Fibroblast of mammary gland (primary cell): ENCODE data around the gene SMIM31.

Experiments used
- DNase-seq: peaks from one replicate; pipeline ENCODE4 v3.0.0-alpha.2; 2010; ENCODE audit warnings: low read depth
- H3K4me3 ChIP-seq: 2 replicates; pipeline ENCODE4 v1.5.1; 2011; ENCODE audit warnings: low read depth, mild to moderate bottlenecking, low read length, moderate library complexity; ENCODE audit not compliant: control insufficient read depth
- TF ChIP-seq, protein P1 (sequence below): conservative IDR thresholded peaks from 2 replicates; pipeline ENCODE4 v1.5.1; 2011; ENCODE audit warnings: low read depth, low read length, inconsistent platforms; ENCODE audit not compliant: control insufficient read depth, insufficient read depth

SMIM31 gene

DNA sequence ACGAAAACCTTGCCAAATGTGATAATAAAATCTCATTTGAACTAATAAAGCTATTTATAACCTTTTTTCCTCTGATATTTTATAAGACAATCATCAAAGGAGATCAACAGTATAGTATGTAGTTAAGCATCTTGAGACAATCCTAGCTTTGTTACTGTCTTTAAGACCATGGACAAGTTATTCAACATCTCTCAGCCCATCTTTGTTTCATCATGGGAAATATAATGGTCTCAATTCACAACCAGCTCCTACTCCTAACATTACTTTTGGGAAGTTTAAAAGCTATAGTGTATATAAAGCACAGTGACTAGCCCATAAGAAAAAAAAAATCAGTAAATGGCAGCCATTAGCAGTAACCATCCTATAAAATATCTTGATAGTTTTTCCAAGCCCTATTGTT, 65.4 kb downstream of the SMIM31 start:
- no peak for DNase-seq
- TF ChIP-seq, protein P1, sequence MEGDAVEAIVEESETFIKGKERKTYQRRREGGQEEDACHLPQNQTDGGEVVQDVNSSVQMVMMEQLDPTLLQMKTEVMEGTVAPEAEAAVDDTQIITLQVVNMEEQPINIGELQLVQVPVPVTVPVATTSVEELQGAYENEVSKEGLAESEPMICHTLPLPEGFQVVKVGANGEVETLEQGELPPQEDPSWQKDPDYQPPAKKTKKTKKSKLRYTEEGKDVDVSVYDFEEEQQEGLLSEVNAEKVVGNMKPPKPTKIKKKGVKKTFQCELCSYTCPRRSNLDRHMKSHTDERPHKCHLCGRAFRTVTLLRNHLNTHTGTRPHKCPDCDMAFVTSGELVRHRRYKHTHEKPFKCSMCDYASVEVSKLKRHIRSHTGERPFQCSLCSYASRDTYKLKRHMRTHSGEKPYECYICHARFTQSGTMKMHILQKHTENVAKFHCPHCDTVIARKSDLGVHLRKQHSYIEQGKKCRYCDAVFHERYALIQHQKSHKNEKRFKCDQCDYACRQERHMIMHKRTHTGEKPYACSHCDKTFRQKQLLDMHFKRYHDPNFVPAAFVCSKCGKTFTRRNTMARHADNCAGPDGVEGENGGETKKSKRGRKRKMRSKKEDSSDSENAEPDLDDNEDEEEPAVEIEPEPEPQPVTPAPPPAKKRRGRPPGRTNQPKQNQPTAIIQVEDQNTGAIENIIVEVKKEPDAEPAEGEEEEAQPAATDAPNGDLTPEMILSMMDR = no peak
- H3K4me3 ChIP-seq = no peak overlapping the region

DNA sequence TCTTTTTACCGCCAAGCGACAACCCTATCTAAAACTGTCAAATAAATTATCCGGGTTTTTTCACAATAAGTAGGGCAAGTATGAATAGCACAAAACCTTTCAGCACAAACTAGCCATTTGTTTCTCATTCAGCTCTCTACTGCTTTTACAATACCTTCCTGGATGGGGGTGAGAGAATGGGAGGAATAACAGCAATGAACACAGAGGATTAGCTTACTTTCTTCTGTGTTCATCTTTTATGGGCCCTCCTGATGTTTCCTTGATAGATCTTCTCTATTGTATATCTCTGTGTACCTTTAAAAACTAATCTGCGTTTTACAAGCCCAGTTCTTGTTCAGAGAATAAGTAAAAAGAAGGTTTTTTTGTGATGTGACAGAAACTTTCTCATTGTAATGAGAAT, 67.8 kb downstream of the SMIM31 start:
- TF ChIP-seq, protein P1 = no peak
- H3K4me3 ChIP-seq = no peak overlapping the region
- DNase-seq = no peak

DNA sequence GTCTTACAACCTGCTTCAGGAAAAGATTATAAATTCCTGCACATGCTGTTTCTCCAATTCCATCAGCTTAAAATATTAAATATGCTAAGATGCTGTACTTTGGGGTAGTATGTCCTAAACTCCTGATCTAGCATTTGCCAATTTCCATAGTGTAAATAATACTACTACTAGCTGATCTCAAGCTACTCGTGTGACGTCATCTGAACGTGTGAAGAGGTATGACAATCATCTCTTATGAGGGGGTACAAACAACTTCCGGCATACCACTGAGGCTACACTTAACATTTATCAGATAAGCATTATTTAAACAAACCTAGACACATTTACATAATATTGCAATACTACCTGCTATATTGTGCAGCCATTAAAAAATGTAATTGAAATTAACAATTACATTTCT, 70.7 kb downstream of the SMIM31 start:
- no peak for DNase-seq
- TF ChIP-seq, protein P1 = no peak
- no peak overlapping the region for H3K4me3 ChIP-seq

DNA sequence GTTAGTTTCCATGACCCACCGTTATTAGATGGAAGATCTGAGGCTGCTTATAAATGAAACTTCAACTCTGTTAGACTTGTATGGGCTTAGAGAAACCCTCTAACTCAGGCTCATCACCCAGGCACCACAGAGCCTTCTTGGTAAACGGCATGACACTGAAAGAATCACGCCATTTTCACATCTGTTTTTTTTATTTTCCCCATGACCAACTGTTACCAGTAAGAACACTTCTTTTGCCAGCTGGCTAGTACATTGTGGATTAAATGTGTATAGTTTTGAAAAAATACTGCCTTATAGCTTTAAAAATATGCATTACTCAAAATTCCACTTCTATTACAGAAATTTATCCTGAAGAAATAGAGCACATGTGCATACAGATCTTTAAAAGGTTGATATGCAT, 75.0 kb downstream of the SMIM31 start:
- H3K4me3 ChIP-seq = no peak overlapping the region
- DNase-seq = no peak
- TF ChIP-seq, protein P1 = no peak

DNA sequence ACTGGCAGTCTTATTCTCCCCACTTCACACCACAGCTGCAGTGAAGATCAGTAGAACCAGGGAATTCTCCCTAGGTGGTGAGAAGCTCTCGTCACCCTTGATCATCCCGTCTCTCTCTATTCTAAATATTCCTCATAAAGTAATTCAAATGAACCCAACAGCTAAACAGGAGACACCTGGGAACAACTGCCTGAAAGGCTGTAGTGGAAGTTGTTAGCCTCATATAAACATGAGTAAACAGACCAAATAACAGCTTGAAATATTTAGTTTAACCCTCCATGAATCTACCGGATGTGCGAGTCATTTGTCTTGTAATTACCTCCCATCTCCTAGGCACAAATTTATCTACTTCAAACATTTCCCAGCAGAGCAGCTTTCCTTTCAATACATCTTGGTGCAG, 92.6 kb downstream of the SMIM31 start:
- no peak for DNase-seq
- TF ChIP-seq, protein P1 = no peak
- no peak overlapping the region for H3K4me3 ChIP-seq

DNA sequence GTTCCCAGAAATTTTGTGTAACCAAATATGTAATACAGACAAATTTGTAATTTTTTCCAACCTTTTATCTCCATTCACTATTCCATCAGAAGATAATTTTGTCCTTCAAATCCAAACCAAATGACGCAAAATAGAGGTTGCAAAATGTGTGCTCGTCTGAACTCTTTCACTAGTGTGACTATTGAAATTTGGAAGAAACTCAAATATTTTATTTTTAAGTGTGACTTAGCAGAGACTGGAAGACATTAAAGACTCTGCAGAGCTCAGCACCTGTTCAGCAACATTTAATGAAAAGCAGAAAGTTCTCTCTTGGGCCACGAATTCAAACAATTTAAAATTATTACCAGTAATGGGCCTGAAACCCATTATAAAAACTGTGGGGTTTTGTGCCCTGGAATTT, 93.1 kb downstream of the SMIM31 start:
- no peak for DNase-seq
- no peak overlapping the region for H3K4me3 ChIP-seq
- TF ChIP-seq, protein P1 = no peak

DNA sequence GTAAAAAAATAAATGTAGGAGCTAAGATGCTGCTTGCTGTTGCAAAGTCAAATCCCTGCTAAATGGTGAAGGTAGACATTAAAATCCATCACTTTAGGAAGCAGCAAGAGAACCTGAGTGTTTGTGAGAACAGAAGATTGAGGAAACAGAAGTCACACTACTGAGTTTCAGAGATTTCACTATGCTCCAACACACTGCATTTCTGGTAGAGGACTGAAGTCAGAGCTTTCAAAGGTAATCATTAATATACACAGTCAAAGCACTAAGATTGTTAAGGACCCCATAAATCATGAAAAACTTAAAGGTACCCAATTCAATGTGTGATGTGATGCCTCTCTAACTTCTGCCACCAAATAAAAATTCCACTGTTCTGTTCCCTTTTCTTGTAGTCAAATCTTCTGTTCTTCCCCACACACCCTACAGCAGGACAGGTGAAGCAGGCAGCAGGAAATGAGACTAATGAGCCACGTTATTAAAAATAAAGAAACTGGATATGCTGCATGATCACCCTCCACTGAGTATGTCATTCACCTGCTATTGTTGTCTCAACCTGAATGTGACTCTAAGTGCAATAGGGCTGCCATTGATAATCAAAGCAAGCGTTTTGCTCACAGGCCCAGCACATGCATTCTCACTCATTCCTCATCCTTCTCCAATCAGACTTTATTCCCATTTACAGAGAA, 94.2 kb downstream of the SMIM31 start:
- no peak overlapping the region for H3K4me3 ChIP-seq
- TF ChIP-seq, protein P1 = no peak
- DNase-seq = no peak
